Ectodermal cell (in vitro differentiated cells): ENCODE results near the gene CEP70. TPM values are rescaled to one million over a fixed set of nuclear protein-coding genes. Genes with fewer than 3 reads are reported as not detected.

Experiments used
- H3K27ac ChIP-seq: 2 replicates; pipeline ENCODE4 v1.7.0; 2013; ENCODE audit warnings: mild to moderate bottlenecking, low read depth, low read length; ENCODE audit not compliant: insufficient read depth, poor library complexity, severe bottlenecking
- H3K27me3 ChIP-seq: 2 replicates; pipeline ENCODE4 v1.7.0; 2013; ENCODE audit warnings: mild to moderate bottlenecking, low read length; ENCODE audit not compliant: insufficient read depth, control insufficient read depth, poor library complexity, severe bottlenecking
- H3K36me3 ChIP-seq: one replicate; pipeline ENCODE4 v1.7.0; 2013; ENCODE audit warnings: low read length; ENCODE audit not compliant: control insufficient read depth, insufficient read depth
- H3K4me1 ChIP-seq: one replicate; pipeline ENCODE4 v1.7.0; 2013; ENCODE audit warnings: low read length; ENCODE audit not compliant: control insufficient read depth, insufficient read depth
- H3K4me3 ChIP-seq: 2 replicates; pipeline ENCODE4 v1.7.0; 2013; ENCODE audit warnings: low read depth, low read length, control low read depth; ENCODE audit not compliant: insufficient read depth
- H3K9me3 ChIP-seq: 2 replicates; pipeline ENCODE4 v1.7.0; 2013; ENCODE audit warnings: mild to moderate bottlenecking, low read length, moderate library complexity; ENCODE audit not compliant: control insufficient read depth
- WGBS, 2 experiments: methylation state at CpG; one replicate each; pipeline ENCODE4 v1.1.7; 2013; ENCODE audit warnings: missing lambda C conversion rate in 2 of 2; 5-methylcytosine and 5-hydroxymethylcytosine counted together
- polyA plus RNA-seq, 4 experiments: library from polyadenylated mRNA; stranded (reverse); fragments of 50-300 nt; gene quantifications; one replicate each; pipeline ENCODE4 v1.2.3, GENCODE V29; 2013

The CEP70 gene, protein sequence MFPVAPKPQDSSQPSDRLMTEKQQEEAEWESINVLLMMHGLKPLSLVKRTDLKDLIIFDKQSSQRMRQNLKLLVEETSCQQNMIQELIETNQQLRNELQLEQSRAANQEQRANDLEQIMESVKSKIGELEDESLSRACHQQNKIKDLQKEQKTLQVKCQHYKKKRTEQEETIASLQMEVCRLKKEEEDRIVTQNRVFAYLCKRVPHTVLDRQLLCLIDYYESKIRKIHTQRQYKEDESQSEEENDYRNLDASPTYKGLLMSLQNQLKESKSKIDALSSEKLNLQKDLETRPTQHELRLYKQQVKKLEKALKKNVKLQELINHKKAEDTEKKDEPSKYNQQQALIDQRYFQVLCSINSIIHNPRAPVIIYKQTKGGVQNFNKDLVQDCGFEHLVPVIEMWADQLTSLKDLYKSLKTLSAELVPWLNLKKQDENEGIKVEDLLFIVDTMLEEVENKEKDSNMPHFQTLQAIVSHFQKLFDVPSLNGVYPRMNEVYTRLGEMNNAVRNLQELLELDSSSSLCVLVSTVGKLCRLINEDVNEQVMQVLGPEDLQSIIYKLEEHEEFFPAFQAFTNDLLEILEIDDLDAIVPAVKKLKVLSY
- polyA plus RNA-seq (2013, experiment 1 of 4): 42.5 TPM
- polyA plus RNA-seq (2013, experiment 2 of 4): 41.6 TPM
- 47.4 TPM for polyA plus RNA-seq (2013, experiment 3 of 4)
- 48.3 TPM for polyA plus RNA-seq (2013, experiment 4 of 4)

DNA sequence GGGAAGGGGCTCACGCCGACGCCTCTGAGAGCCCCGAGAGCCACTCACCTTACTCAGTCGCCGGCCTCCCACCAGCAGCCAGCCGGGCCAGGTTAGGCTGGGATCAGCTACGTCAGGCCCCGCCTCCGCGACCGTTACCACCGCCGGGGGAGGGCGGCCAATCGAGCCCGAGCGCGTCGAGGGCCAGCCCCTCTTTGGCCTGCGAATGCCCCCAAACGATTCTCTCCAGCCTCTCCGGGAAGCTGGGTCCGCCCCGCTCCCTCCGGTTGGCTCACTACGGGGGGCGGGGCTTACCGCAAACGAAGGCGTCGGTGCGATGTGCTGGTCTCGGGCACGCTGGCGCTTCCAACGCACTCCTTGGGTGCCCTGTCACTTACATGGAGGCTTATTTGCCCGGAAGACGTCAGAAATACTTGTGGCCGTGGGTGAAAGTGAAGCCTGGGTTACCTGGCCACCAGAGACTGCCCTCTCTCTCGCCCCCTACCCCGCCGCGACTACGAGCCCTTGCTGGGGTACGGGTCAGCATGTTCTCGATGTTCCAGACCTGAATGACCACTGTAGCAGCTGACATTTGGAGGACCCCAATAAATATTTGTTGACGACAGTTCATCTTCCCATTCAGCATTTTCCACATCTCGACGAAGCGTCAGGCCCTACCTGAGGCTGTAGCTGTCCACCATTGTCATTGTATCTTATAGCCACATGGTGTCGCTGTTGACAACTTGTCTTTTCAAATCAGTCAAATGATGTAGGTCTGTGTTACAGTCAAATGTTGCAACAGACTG lies at the start of gene CEP70:
Gene CEP70 (minus strand): TSS at position 111 of the 785 bp plus-strand sequence. CDS start 21,333 bp downstream, outside the sequence.
- Histone ChIP-seq H3K4me3 (peak within 1 kb of the TSS; percentile 78), H3K27me3 (no peaks in the 10 kb centered on the region), H3K4me1 (no peaks in the 10 kb centered on the region), H3K36me3 (no peaks in the 10 kb centered on the region), H3K9me3 (no peaks in the 10 kb centered on the region), H3K27ac (no peak within 1 kb of the TSS)
- 0 to 1% methylated on average over 52 of the region's 52 CpGs for WGBS, 2 experiments

DNA sequence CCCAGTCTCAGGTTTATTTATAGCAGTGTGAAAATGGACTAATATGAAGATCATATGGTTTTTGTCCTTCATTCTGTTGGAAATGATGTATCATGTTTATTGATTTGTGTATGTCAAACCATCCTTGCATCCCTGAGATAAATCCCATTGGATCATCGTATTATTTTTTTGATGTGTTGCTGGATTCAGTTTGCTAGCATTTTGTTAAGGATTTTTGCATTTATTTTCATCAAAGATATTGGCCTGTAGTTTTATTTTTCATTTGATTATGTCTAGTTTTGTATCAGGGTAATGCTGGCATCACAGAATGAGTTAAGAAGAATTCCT lies 48.8 kb upstream of the CEP70 start:
- WGBS, 2 experiments: 88 to 100% methylated on average over 1 of the region's 1 CpG
- Histone ChIP-seq H3K9me3 (no peaks in the 10 kb centered on the region), H3K36me3 (no peaks in the 10 kb centered on the region), H3K4me1 (no peaks in the 10 kb centered on the region), H3K4me3 (no peak overlapping the region), H3K27me3 (no peaks in the 10 kb centered on the region), H3K27ac (no peak overlapping the region)

DNA sequence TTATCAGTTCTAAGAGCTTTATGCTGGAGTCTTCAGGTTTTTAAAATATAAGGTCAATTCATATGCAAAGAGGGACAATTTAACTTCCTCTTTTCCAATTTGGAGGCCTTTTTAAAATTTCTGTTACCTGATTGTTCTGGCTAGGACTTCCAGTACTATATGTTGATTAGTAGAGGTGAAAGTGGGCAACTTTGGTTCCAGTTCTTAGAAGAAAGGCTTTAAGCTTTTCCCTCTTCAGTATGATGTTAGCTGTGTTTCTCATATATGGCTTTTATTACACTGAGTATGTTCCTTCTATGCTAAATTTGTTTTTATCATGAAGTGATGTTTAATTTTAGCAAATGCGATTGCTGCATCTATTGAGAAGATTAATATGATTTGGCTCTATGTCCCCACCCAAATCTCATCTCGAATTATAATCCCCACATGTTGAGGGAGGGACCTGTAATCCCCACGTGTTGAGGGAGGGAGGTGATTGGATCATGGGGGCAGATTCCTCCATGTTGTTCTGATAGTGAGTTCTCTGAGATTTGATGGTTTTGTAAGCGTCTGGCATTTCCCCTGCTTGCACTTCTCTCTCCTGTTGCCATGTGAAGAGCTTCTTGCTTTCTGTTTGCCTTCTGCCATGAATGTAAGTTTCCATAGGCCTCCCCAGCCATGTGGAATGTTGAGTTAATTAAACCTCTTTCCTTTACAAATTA lies 48.3 kb upstream of the CEP70 start:
- Histone ChIP-seq H3K27me3 (no peaks in the 10 kb centered on the region), H3K9me3 (no peaks in the 10 kb centered on the region), H3K36me3 (no peaks in the 10 kb centered on the region), H3K27ac (no peak overlapping the region), H3K4me3 (no peak overlapping the region), H3K4me1 (no peaks in the 10 kb centered on the region)
- 92 to 94% methylated on average over 2 to 4 of the region's 4 CpGs for WGBS, 2 experiments

DNA sequence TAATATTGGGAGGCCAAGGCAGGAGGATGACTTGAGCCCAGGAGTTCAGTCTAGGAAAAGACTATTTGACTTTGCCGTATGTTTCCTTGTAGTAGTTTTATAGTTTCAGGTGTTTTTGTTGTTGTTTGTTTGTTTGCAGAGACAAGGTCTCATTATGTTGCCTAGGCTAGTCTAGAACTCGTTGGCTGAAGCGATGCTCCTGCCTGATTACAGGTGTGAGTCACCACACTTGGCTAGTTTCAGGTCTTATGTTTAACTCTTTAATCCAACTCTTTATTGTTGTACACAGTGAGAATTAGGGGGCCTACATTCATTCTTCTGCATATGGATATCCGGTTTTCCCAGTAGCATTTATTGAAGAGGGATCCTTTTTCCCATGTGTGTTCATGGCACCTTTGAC lies 46.5 kb upstream of the CEP70 start:
- H3K4me3 ChIP-seq: no peak overlapping the region
- no peaks in the 10 kb centered on the region for H3K36me3 ChIP-seq
- no peaks in the 10 kb centered on the region for H3K9me3 ChIP-seq
- H3K27me3 ChIP-seq: no peaks in the 10 kb centered on the region
- no peaks in the 10 kb centered on the region for H3K4me1 ChIP-seq
- H3K27ac ChIP-seq: no peak overlapping the region
- WGBS, 2 experiments: 93% methylated on average over 4 of the region's 4 CpGs

DNA sequence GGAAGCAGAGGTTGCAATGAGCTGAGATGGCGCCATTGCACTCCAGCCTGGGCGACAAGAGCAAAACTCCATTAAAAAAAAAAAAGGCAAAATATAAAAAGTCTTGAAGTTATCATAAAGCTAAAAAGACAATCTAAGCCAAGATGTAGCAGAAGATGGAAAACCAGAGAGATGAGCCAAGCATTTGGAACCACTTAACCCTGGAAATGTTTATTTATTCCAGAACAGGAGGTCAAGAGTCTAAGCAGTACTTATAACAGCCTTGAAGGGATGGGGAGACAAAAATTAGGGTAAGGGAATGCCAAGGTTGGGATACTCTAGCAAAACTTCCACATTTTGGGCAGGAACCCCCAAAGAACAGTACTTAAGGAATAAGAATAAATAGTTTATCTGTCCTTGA lies 44.6 kb upstream of the CEP70 start:
- Histone ChIP-seq H3K4me1 (no peaks in the 10 kb centered on the region), H3K27ac (no peak overlapping the region), H3K27me3 (no peaks in the 10 kb centered on the region), H3K9me3 (no peaks in the 10 kb centered on the region), H3K36me3 (no peaks in the 10 kb centered on the region), H3K4me3 (no peak overlapping the region)
- 100% methylated on average over 1 of the region's 2 CpGs; no CpG with 5 or more reads in 1 of the 2 experiments for WGBS, 2 experiments

DNA sequence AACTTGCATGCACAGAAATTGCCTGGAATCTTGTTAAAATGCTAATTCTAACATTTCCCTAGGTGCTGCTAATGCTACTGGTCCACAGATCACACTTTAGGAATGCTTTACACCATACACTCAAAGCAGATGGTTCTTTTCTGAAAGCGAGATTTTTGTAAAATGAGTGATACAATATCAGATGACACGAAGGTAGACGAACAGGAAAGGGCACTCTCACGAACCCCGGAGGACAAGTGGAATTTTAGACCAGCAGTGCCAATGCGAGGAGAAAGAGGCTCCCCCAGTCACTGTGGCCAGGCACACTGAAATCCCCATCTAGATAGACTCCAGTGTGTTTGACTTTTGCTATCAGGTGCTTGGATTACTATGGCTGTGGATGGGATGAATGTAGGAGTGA lies 35.5 kb upstream of the CEP70 start:
- Histone ChIP-seq H3K4me3 (no peak overlapping the region), H3K27me3 (no peaks in the 10 kb centered on the region), H3K9me3 (no peaks in the 10 kb centered on the region), H3K36me3 (no peaks in the 10 kb centered on the region), H3K27ac (no peak overlapping the region), H3K4me1 (no peaks in the 10 kb centered on the region)
- 86 to 87% methylated on average over 6 of the region's 6 CpGs for WGBS, 2 experiments

DNA sequence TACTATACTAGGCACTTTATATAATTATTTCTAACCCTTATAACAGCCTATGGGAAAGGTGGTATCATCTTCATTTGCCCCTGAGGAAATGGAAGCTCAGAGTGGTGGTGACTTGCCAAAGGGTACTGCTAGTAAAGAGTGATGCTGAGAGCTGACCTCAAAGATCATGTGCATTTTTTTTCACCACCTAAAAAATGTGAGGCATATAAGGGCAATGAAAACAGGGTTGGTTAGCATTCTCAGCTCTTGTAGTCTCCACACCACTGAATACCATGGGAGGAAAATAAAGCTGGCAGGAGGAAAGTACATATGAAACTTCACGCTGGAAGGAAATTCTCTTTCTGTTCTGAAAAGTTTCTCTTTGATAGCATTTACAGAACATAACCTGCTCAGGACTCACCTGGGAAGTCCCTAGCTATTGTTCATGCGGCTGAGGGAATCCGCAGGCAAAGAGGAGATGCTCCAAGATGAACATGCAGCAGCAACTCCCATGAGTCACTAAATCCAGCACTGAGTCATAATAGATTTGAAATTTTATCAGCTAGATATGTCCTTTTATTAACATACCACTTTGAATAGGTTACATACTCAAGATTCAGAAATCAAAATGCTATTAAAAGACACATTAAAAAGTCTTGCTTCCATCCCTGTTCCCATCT lies 31.8 kb upstream of the CEP70 start:
- no peaks in the 10 kb centered on the region for H3K4me1 ChIP-seq
- 91 to 93% methylated on average over 3 of the region's 3 CpGs for WGBS, 2 experiments
- no peak overlapping the region for H3K27ac ChIP-seq
- no peaks in the 10 kb centered on the region for H3K27me3 ChIP-seq
- no peaks in the 10 kb centered on the region for H3K36me3 ChIP-seq
- no peaks in the 10 kb centered on the region for H3K9me3 ChIP-seq
- H3K4me3 ChIP-seq: no peak overlapping the region

DNA sequence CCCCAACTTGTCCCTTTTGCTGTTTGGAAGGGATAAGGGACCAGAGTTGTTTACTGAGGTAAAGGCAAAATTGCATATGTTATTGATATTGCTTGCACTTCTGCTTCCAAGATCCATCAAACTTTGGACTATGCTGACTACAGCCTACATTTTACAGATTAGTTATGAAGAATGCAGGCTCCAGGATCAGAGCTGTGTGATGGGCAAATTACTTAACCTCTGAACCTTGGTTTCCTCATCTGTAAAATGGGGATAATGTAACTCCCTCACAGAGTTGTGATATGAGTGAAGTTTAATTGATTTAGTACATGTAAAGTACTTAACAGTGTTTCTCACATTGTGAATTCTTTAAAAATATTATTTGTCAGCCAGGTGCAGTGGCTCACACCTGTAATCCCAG lies 30.5 kb upstream of the CEP70 start:
- H3K36me3 ChIP-seq: no peaks in the 10 kb centered on the region
- H3K4me1 ChIP-seq: no peaks in the 10 kb centered on the region
- H3K27me3 ChIP-seq: no peaks in the 10 kb centered on the region
- no peak overlapping the region for H3K27ac ChIP-seq
- no peak overlapping the region for H3K4me3 ChIP-seq
- no peaks in the 10 kb centered on the region for H3K9me3 ChIP-seq

DNA sequence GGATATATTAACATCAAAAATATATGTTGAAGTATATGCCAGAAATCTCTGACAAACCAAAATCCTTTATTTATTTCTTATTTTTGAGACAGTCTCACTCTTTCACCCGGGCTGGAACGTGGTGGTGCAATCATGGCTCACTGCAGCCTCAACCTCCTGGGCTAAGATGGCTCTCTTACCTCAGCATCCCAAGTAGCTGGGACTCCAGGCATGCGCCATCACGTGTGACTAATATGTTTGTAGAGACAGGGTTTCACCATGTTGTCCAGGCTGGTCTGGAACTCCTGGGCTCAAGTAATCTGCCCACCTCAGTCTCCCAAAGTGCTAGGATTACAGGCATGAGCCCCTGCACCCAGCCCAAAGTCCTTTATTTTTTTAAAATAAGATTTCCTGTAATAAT lies 26.4 kb upstream of the CEP70 start:
- 94 to 96% methylated on average over 4 of the region's 4 CpGs for WGBS, 2 experiments
- no peaks in the 10 kb centered on the region for H3K36me3 ChIP-seq
- no peak overlapping the region for H3K4me3 ChIP-seq
- H3K4me1 ChIP-seq: no peaks in the 10 kb centered on the region
- H3K27me3 ChIP-seq: no peaks in the 10 kb centered on the region
- no peak overlapping the region for H3K27ac ChIP-seq
- no peaks in the 10 kb centered on the region for H3K9me3 ChIP-seq
